Thoracic aorta (tissue), 2 donors: ENCODE measurements around the gene FBXW11. TPM values are rescaled to one million over a fixed set of nuclear protein-coding genes. Genes with fewer than 3 reads are reported as not detected.

Experiments used
- ATAC-seq: fragments of 150-250 bp; one replicate; pipeline ENCODE4 v1.8.0; 2017; ENCODE audit warnings: low read depth; ENCODE audit not compliant: insufficient number of reproducible peaks, low FRiP score
- DNase-seq: peaks from one replicate; pipeline ENCODE4 v3.0.0-alpha.2; 2020; ENCODE audit warnings: low spot score
- H3K27ac ChIP-seq, 2 donors: fragments of 200-600 bp; sonication (generic); 1 replicate in 1 of 2; 2 replicates in 1 of 2; pipeline ENCODE4 v1.5.1; 2016; ENCODE audit warnings: mild to moderate bottlenecking in 2 of 2, moderate library complexity in 2 of 2
- H3K27me3 ChIP-seq: fragments of 200-600 bp; sonication (generic); replicated peaks from 2 replicates; pipeline ENCODE4 v1.6.0; 2016; ENCODE audit warnings: mild to moderate bottlenecking; ENCODE audit not compliant: insufficient read depth
- H3K36me3 ChIP-seq: fragments of 200-600 bp; sonication (generic); one replicate; pipeline ENCODE4 v1.5.1; 2016
- H3K4me1 ChIP-seq, 2 donors: fragments of 200-600 bp; sonication (generic); 1 replicate in 1 of 2; 2 replicates in 1 of 2; pipeline versions ENCODE4 v1.5.1 to v1.6.0; 2016; ENCODE audit warnings: low read depth in 2 of 2, mild to moderate bottlenecking in 1 of 2; ENCODE audit not compliant: control insufficient read depth in 1 of 2
- H3K4me3 ChIP-seq: fragments of 200-600 bp; sonication (generic); 2 replicates; pipeline ENCODE4 v1.5.1; 2016; ENCODE audit warnings: mild to moderate bottlenecking
- H3K9me3 ChIP-seq: fragments of 200-600 bp; sonication (generic); 2 replicates; pipeline ENCODE4 v1.5.1; 2016
- CTCF ChIP-seq: fragments of 200-600 bp; sonication (generic); IDR thresholded peaks from one replicate; pipeline ENCODE4 v1.5.1; 2019; ENCODE audit warnings: antibody characterized with exemption
- total RNA-seq, 2 donors: library from RNA; depleted of rRNA; stranded (reverse); fragments of >200 nt; gene quantifications; one replicate each; pipeline versions ENCODE4 v1.1.0 to v1.2.3, GENCODE V29; 2016

FBXW11 gene
- total RNA-seq, 2 donors from 2014 or later: 77.8 to 91.2 TPM

GRCh38 chr5:171969288-171969880, 37.1 kb downstream of the FBXW11 start:
- Histone ChIP-seq H3K36me3 (no peaks in the 10 kb centered on the region), H3K9me3 (no peaks in the 10 kb centered on the region), H3K4me1 (peaks cover 18 to 35% of the 10 kb centered on the region in 2 donors), H3K27me3 (no peaks in the 10 kb centered on the region), H3K4me3 (no peak overlapping the region), H3K27ac (no peak overlapping the region)
- DNase-seq: no peak
- no peak for TF ChIP-seq CTCF
- ATAC-seq: no peak

GRCh38 chr5:171968531-171968930, 37.9 kb downstream of the FBXW11 start:
- ATAC-seq: no peak
- Histone ChIP-seq H3K27me3 (no peaks in the 10 kb centered on the region), H3K36me3 (no peaks in the 10 kb centered on the region), H3K9me3 (no peaks in the 10 kb centered on the region), H3K4me1 (peaks cover 18 to 43% of the 10 kb centered on the region in 2 donors), H3K27ac (no peak overlapping the region), H3K4me3 (no peak overlapping the region)
- DNase-seq: no peak
- no peak for TF ChIP-seq CTCF

- H3K27ac ChIP-seq: no peak overlapping the region
- no peaks in the 10 kb centered on the region for H3K27me3 ChIP-seq
Measured at GRCh38 chr5:171966964-171967363, 39.5 kb downstream of the FBXW11 start.

GRCh38 chr5:171966270-171966669, 40.2 kb downstream of the FBXW11 start:
- H3K27ac ChIP-seq: no peak overlapping the region
- H3K4me1 ChIP-seq: peaks cover 23 to 60% of the 10 kb centered on the region in 2 donors
- DNase-seq: no peak
- TF ChIP-seq CTCF: no peak
- H3K27me3 ChIP-seq: no peaks in the 10 kb centered on the region
- H3K36me3 ChIP-seq: no peaks in the 10 kb centered on the region
- no peak for ATAC-seq
- H3K4me3 ChIP-seq: no peak overlapping the region
- no peaks in the 10 kb centered on the region for H3K9me3 ChIP-seq

More at GRCh38 chr5:171966964-171967363, 39.5 kb downstream of the FBXW11 start:
- H3K4me3 ChIP-seq: no peak overlapping the region
- no peak for TF ChIP-seq CTCF
- no peak for DNase-seq
- H3K36me3 ChIP-seq: no peaks in the 10 kb centered on the region
- ATAC-seq: no peak
- H3K4me1 ChIP-seq: peaks cover 22 to 54% of the 10 kb centered on the region in 2 donors
- H3K9me3 ChIP-seq: no peaks in the 10 kb centered on the region

GRCh38 chr5:171965745-171966144, 40.7 kb downstream of the FBXW11 start:
- Histone ChIP-seq H3K27ac (no peak overlapping the region), H3K9me3 (no peaks in the 10 kb centered on the region), H3K36me3 (no peaks in the 10 kb centered on the region), H3K27me3 (no peaks in the 10 kb centered on the region), H3K4me1 (peaks cover 23 to 60% of the 10 kb centered on the region in 2 donors), H3K4me3 (no peak overlapping the region)
- no peak for ATAC-seq
- no peak for TF ChIP-seq CTCF
- no peak for DNase-seq
